Fibroblast of the conjunctiva (primary cell): ENCODE data around the gene TMEM88.
A peak's percentile ranks its signal among the peaks of the same experiment; 100 is the strongest.

Experiments used
- DNase-seq: peaks from one replicate; pipeline ENCODE4 v3.0.0-alpha.2; 2010; ENCODE audit warnings: low read depth

TMEM88 gene

DNA sequence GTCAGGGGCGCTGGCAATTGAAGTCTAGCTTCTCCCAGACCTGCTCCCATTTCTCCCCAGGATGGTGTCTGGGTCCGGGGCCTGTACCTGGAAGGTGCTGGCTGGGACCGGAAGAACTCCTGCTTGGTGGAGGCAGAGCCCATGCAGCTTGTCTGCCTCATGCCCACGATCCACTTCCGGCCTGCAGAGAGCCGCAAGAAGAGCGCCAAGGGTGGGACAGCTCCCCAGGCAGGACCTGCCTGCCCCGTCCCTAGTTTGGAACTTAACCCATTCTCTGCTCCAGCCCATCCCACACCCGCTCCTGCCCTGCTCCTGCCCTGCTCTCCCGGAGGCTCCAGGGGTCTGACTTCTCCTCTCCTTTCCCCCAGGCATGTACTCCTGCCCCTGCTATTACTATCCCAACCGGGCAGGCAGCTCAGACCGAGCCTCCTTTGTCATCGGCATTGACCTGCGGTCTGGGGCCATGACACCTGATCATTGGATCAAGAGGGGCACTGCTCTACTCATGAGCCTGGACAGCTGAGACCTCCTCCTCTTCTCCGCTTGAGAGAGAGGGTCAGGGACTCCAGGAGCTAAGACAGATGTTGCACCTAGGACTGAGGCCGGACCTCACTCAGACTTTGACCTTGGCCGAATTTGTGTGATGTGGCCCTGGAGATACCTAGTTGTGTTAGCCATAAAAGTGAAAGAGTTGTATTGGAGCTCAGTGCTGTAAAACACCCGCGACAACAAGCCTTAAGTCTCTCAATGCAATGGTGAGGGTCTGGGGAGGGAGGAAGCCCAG lies 21.7 kb upstream of the TMEM88 start:
- DNase-seq: no peak

DNA sequence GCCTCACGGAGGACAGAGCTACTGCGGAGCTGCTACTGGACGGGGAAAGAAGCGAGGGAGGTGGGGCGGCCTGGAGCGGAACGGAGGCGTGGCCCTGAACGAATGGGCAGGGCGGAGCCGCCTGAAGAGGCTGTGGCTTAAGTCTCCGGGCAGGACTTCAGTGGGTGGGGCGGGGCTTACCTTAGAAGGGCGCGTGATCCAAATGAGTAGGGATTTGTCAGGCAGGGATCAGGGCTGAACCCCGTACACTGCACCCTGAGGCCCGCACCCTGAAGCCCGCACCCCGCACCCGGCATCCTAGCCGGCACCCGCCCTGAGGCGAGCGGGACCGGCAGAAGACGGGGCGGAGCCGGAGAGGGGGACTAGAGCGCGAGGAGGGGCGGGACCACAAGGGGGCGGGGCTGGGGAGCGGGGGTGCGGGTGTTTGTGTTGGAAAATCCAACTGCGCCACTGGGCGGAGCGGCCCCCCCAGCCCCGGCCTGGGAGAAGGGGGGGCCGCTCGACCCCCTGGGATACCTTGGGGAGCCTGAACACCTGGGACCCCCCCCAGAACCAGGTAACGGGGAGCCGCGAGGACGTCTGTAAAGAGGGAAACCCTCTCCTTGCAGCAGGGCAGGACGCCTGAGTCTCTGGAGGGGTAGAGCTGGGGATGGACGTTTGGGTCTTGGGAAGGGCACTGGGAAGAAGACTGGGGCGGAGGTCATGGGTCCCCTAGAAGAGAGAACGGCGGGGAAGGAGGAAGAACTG lies 20.9 kb upstream of the TMEM88 start, which contains the start of gene KDM6B:
TSS of gene KDM6B (plus strand) at position 423 of the 747 bp plus-strand sequence. CDS start 11,338 bp downstream, outside the sequence.
- DNase-seq: peak; percentile 84

DNA sequence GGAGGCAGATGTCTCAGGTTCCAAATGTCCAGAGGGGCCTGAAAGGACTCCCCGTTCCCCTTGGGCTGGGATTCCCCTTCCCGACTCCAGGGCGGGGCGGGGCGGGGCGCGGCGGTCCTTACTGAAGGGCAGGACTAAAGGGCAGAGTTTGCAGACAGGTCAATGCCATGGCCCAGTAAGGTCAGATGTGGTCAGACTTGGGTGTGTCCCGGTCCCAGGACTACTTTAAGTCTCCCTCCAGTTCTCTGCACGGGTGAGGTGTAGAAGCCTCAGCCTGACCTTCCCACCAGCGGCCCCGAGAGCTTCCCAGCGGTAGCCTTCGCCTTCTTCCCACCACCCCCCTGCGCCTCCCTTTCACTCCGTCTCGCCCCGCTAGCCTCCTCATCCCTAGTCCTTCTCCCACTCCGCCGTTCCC lies 20.3 kb upstream of the TMEM88 start:
- DNase-seq: no peak

DNA sequence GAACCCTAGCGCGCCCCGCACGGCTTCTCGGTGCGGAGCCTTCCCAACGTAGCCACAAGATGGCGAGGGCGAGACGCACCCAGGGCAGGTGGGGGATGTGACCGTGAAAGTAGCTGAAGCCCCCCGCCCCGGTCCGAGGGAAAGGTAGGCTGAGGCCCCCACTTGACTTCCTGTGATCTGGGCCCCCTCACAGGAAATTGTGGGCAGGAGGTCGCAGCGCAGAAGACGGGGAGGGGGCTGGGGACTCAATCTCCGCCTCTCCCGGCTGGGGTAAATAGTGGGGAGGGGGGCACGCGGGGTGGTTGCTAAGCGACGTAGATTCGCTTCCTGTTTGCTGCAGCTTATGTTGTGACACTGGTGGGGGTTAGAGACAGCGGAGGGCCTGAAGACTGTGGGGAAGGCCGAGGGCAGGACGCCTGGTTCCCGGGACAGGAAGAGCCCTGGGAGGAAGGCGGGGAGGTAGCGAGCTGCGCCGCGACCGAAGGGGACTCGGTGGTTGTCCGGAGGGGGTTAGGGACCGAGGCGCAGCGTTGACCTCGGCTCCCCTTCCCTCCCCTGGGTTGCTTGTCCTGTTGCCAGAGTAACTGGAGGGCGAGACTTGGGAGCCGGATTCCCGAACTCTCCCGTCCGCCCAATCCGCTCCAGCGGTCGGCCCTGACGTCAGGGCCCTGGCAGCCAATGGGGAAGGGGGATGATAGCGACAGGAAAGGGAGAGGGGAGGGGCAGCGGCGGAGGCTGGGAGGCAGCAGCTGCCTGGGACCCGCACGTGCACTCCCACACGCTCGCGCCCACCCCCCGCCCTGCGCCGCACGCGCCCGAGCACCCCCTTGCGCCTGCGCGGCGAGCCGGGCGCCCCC lies 19.7 kb upstream of the TMEM88 start:
- peak; percentile 97 for DNase-seq

DNA sequence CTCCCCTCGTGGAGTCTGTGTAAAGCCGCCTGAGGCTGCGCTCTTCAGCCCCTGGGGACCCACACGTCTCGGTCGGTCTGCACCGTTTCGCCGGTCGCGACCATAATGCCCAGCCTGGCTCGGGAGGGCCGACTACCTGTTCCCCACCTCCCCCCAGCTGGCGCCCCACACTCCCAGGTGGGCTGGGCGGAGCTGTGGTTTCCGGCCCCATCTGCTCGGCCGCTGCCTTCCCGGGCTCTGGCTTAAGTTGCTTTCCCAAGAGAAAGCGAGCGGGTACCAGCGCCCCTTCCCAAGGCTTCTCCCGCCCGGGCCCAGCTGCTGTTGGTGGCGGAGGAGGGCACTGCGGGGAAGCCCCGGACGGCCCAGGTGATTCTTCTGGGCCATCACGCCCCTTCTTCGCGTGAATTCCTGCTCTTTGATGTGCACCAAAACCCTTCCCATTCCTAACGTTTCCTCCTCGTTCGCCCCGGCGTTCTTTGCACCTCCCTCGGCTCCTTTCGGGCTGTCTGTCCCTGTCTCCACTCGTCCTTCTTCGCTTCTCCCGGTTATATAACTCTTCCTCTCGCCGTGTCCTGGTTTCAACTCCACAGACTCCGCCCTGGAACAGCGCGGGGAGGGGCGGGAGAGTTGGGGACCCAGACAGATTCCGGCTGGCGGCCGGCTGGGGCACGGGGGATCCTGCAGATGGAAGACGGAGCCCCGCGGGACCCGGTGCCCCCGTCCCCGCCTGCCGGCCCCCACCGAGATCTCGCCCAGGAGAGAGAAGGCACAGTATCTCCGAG lies 18.9 kb upstream of the TMEM88 start:
- no peak for DNase-seq

DNA sequence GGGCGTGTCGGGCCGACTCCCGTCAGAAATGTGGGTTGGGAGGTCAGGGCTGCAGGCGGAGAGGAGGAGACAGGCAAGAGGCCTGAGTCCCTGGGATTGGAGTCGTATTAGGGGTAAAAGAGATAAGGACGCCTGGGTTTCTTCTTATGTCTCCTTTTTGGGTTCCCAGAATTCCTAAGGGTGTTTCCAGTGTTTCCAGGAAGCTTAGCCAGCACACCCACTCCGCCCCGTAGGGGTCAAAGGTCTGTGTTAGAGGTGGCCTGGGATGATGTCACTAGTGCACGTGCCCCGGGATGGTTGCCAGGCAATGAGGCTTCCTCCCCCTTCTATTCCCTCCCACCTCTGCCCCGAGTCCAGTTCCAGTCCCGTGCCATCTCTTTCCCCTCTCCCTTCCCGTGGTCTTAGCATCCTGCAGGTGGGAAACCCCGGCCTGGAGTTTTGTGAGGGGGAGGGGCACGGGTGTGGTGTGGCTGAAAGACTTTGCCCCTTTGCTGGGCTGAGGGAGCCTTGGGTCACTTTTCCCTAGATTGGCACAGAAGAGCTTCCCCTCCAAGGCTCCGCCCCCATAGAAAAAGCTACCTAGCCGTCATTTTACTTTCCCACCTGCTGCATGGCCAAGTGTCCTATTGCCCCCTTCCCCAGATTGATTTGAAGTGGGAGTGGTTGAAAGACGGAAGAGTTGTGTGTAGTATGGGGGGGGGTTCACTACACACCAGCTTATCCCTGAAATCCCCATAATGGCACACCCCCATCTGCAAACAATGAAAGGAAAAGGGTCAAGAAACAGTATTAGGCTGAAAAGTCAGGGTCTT lies 18.1 kb upstream of the TMEM88 start:
- peak; percentile 95 for DNase-seq

DNA sequence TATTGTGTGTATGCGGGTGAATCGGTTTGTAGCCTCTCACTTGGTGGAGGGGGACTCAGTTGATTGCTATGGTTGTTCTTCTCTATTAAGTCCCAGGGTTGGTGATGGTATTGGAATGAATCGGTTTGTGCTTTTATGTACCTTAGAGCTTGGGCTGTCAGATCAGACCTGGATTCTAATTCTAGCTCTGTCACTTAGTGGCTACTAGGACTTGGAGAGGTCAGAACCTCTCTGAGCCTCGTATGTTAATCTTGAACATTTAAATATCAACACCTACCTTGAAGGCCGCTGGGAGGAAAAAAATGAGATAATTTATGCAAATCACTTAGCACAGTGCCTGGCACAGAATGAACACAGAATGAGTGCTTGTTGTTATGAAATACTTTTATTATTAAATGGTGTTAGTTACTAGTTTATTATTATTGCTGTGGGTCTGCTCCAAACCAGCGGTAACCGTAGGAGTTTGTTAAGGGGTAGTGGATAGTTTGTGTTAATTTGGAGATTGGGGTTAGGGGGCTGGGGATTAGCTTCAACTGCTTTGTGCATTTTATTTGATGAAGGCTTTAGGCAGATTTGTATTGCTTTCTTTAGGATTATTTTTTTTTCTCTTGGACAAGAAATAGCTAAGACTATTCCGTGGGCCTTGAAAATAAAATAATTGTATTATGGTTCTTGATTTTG lies 17.3 kb upstream of the TMEM88 start:
- DNase-seq: no peak

DNA sequence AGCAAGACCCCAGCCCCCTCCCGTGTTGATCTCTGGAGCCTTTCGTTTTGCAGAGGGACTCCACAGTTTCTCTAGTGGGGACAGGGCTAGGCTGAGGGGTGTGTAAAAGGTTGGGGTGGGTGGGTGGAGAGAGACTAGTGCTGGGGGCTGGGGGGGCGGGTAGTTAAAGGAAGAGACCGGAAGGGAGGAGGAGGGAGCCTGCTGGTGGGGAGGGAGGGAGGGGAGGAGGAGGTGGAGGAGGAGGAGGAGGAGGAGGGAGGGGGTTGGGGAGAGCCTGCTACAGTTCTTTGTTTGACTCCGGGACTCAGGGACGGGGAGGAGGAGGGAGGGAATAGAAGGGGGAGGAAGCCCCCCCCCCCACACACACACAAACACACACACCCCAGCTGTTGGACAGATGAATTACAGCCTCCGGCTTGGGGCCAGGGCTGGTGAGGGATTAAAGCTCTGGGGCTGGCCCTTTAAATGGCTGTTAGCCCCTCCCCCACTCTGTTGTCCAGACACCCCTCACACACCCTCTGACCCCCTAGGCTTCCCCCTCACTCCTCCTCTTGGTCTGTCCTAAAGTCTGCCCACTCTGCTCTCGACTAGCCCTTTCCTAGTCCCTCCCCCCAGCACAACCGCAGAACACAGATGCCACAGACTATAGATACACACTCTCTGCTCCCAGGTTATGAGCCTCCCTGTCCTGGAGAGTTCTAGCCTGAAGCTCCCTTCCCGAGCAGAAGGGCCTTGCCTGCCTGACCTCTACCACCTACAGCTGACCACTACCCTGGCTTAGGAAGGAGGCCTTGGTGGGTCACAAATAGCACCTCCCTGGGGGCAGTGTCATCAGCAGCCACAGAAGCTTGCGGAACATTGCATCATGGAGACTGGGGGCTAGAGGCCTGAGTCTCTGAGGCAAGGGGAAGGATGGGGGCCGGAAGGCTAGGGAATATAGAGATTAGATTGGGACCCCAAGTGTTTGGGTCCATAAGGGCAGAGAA lies 16.5 kb upstream of the TMEM88 start:
- DNase-seq: peak; percentile 69

DNA sequence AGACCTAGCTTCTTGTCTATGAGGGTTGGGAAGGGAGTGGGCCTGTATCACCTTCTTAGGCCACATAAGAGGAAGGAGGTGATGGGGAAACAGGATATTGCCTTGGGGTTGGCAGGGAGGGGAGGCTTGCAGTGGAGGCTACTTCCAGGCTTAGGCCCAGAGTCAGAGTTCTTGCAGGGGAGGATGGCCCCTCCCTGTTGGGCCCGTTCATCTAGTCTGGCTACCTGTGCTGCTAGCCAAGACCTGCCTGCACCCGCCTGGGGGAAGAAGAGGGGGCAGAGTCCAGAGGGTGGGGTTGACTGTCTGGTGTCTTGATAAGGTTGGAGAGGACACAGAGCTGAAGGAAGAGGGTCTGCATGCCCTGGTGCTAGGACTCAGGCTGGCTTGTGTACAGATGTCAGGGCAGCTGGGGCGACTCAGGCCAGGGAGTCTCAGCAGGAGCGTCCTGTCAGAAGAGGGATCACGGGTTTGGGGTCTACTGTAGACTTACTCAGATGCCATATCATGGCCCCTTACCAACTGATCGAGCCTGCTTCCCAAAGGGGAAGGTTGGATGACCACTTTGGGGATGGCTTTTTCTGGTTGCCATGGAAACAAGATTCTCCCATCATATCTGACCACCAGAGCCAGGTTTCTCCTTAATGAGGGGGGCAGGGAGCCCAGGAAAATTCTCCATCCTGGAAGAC lies 15.5 kb upstream of the TMEM88 start:
- no peak for DNase-seq

DNA sequence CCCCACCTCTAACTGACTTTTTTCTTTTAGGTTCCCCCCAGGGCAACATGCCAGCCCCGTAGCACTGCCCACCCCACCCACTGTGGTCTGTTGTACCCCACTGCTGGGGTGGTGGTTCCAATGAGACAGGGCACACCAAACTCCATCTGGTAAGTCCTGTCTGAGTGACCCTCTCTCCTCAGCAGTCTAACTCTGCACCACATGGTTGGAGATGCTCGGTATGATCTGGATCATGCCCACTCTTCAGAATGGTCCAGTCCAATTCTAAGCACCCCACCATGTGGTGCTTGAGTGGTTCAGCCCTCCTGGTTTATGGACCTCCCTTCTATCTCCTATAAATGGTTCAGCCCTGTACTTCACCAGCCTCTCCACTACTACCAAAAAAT lies 15.0 kb upstream of the TMEM88 start:
- DNase-seq: peak; percentile 45

DNA sequence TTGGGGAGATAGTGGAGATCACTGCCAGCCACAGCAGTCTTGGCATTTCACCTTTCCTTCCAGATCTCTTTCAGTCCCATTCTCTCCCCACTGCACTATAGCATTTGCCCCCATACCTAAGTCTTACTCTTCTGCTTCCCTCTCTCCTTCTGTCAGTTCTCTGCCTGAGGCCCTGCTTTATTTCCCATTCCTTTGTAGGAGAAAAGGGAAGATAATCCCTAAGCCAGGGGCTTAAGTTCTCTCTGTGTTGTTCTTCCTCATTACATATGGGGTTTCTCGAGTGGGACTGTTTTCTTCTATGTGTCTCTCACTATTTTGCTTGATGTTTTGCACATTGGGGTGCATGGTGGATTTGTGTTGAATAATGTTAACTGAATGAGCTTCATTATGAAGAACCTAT lies 14.4 kb upstream of the TMEM88 start:
- DNase-seq: no peak

DNA sequence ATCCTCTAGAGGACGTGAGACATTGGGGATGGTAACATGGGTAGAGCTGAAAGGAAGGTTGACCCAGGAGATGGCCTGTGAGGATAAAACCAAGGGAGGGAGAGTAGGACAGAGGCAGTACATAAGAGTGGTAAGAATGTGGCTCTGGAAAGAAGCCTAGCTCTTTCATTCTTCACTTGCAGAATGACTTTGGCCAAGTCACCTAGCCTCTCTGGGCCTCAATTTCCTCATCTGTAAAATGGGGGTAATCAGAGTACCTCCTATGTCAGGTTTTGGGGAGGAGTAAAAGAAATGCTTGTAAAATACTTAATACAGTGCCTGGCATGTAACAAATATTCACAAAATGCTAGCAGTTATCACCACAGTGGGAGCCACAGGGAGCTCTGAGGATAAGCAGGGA lies 14.0 kb upstream of the TMEM88 start:
- no peak for DNase-seq

DNA sequence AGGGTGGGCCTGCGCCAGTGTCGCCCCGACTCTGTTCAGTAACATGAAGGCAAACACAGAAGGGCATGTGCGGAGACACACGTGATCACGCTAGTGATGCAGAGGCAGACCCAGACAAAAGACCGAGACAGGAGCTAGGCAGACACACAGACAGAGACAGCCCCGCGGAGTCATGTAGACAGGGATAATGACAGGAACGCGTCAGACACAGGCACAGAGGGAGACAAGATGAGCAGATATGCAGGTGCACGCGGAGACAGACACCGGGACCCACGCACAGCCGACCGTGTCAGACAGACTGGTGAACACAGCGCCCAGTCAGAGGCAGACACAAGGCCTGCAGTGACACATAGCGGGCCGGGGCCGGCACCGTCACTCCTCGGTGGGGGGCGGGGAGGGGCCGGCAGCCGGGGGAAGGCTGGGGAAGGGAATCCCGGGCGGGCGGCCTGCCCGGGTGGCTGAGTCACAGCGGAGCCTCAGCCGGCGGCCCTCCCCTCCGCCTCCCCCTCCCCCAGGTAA lies 13.4 kb upstream of the TMEM88 start:
- DNase-seq: peak; percentile 78

DNA sequence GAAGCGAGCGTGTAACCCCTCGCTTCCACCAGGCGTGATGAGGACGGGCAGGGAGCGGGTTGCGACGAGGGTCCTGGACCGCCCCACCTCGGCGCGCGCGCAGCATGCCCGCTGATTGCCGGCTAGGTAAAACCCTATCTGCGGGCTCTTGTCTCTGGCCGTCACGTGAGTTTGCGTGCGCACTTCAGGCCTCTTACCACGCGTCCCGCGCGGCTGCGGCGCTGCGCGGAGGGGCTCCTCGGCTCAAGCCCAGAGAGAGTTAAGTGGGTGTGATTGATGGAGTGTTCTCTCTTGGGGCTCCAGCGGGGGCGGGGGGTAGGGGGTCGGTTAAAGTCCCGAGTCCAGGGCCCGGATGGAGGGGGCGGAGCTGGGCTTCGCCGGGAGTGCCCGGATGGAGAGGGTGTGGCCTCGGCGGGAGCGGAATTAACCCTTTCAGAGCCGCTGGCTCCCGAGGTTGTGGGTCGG lies 12.9 kb upstream of the TMEM88 start:
- peak; percentile 69 for DNase-seq

DNA sequence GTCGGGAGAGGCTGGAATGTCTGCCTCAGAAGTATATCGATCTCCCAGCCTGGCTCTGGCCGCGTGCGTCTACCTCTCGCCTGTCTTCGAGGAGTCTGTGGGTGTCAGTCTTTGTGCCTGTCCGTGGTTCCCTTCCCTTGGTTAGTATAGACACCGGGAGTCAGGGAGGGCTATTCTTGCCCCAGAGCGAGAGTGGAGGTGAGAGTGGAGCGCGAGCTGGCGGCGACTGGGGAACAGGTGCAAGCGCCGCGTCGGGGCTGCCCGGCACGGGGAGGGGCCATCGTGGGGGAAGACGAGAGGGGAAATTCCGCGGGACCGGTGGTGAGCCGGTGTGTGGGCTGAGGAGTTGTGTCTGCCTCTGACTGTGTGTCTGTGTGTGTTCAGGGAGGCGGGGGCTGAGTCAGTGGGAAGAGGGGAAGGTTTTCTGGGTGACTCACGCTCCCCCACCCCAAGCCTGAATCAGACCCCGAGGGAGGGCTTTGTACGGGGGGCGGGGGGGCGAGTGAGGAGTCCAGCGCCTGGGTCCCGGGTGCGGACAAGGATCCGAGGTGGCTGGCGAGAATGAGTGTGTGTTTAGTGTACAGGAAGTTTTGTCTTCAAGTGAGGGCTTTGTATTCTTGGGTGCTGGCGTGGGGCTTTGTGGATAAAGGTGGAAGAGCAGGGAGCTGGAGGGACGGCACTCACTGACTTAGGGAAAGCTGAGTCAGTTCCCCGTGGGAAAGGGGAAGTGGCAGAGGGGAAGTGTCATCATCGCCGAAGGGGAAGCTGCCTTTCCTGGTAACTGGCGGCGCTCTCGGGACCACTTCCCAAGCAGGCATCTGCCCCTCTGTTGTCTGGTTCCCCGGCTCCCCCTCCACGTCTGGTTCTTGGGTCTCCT lies 12.2 kb upstream of the TMEM88 start:
- peak; percentile 68 for DNase-seq

DNA sequence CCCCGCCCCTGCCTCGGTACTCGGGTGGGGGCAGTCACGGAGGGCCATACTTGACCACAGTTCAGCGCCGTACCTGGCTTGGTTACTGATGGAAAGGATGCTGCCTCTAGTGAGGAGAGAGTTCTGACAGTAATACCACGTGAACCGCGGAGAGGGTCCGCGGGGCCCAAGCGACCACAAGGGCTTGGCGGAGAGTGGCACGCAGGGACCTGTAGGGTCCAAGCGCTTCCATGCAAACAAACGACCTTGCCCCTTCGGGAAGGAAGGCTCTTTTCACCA lies 11.7 kb upstream of the TMEM88 start:
- DNase-seq: no peak
